Endothelial cell of umbilical vein (primary cell): ENCODE data around the gene CD74. TPM values are rescaled to one million over a fixed set of nuclear protein-coding genes. Genes with fewer than 3 reads are reported as not detected.

Source experiments
- BruUV-seq: library from RNA; stranded (reverse); fragments of 400-500 nt; replicated peaks from 2 replicates; lab custom pipeline; 2021; lab: Mats Ljungman, UMichigan
- CTCF ChIA-PET: fragments of 300-600, 350-600 bp; sonication (Branson Sonifier 250); formaldehyde crosslinking; loops from one replicate; lab custom pipeline; 2021; ENCODE audit warnings: antibody characterized with exemption, inconsistent platforms; lab: Charles Lee
- POLR2A ChIA-PET: fragments of 300-600, 350-600 bp; sonication (Branson Sonifier 250); formaldehyde crosslinking; loops from one replicate; lab custom pipeline; 2021; ENCODE audit warnings: antibody characterized with exemption, inconsistent platforms; lab: Charles Lee
- DNase-seq: peaks from one replicate; pipeline ENCODE4 v3.0.0-alpha.2; 2011; ENCODE audit warnings: low read depth, low spot score
- FAIRE-seq: peaks from 2 replicates; lab custom pipeline; 2011; peaks lifted over from hg19 to GRCh38; lab: Jason Lieb, UNC
- H2AFZ ChIP-seq: 2 replicates; pipeline ENCODE4 v1.6.0; 2012; ENCODE audit warnings: low read depth, low read length, control low read depth, inconsistent platforms
- H3K27ac ChIP-seq: 2 replicates; pipeline ENCODE4 v1.5.1; 2011; ENCODE audit warnings: low read depth, mild to moderate bottlenecking, control low read depth, low read length, moderate library complexity; ENCODE audit not compliant: insufficient read depth
- H3K27me3 ChIP-seq, 2 experiments: 2 replicates each; pipeline versions ENCODE4 v1.6.0 to v1.6.1; 2011; ENCODE audit warnings: low read length in 2 of 2, mixed read lengths in 1 of 2; ENCODE audit not compliant: control insufficient read depth in 2 of 2, insufficient read depth in 2 of 2
- H3K36me3 ChIP-seq, 2 experiments: 2 replicates in 1 of 2; 3 replicates in 1 of 2; pipeline ENCODE4 v1.5.1; 2011; ENCODE audit warnings: low read length in 2 of 2, mild to moderate bottlenecking in 1 of 2, moderate library complexity in 1 of 2; ENCODE audit not compliant: control insufficient read depth in 2 of 2, insufficient read depth in 2 of 2; ENCODE audit errors: extremely low read depth in 1 of 2
- H3K4me1 ChIP-seq: 3 replicates; pipeline ENCODE4 v1.5.1; 2011; ENCODE audit warnings: mild to moderate bottlenecking, low read length; ENCODE audit not compliant: control insufficient read depth, insufficient read depth; ENCODE audit errors: extremely low read depth
- H3K4me2 ChIP-seq: 2 replicates; pipeline ENCODE4 v1.6.1; 2011; ENCODE audit warnings: low read length, control low read depth, mixed read lengths; ENCODE audit not compliant: insufficient read depth
- H3K4me3 ChIP-seq, 3 experiments: fragments of 200-600 bp in 1 of 3; sonication (generic), shearing (Covaris generic) in 1 of 3; replicated peaks in 1 of 3; 2 replicates each; pipeline ENCODE4 v1.5.1; 2011 to 2016; ENCODE audit warnings: control low read depth in 3 of 3, low read length in 3 of 3, mild to moderate bottlenecking in 2 of 3, inconsistent platforms in 1 of 3, low read depth in 1 of 3, moderate library complexity in 1 of 3; ENCODE audit not compliant: insufficient read depth in 1 of 3
- H3K79me2 ChIP-seq: 2 replicates; pipeline ENCODE4 v1.6.0; 2012; ENCODE audit warnings: low read length, inconsistent platforms; ENCODE audit not compliant: control insufficient read depth, insufficient read depth
- H3K9ac ChIP-seq: replicated peaks from 2 replicates; pipeline ENCODE3; 2011; ENCODE audit warnings: low read length, control low read depth; ENCODE audit not compliant: insufficient read depth; ENCODE audit errors: extremely low read depth
- H3K9me1 ChIP-seq: replicated peaks from 3 replicates; pipeline ENCODE4 v1.6.0; 2011; ENCODE audit warnings: mild to moderate bottlenecking, low read length; ENCODE audit not compliant: control insufficient read depth, insufficient read depth; ENCODE audit errors: extremely low read depth
- H3K9me3 ChIP-seq: replicated peaks from 2 replicates; pipeline ENCODE4 v1.5.1; 2012; ENCODE audit warnings: low read length, inconsistent platforms; ENCODE audit not compliant: control insufficient read depth, insufficient read depth
- H4K20me1 ChIP-seq: replicated peaks from 2 replicates; pipeline ENCODE3; 2011; ENCODE audit warnings: mild to moderate bottlenecking, low read length; ENCODE audit not compliant: control insufficient read depth, insufficient read depth; ENCODE audit errors: extremely low read depth
- CTCF ChIP-seq, 2 donors: IDR thresholded peaks; 1 replicate in 1 of 2; 2 replicates in 1 of 2; pipeline ENCODE4 v1.5.1; 2011; ENCODE audit warnings: low read length in 2 of 2, mild to moderate bottlenecking in 2 of 2, moderate library complexity in 2 of 2, control low read depth in 1 of 2, inconsistent platforms in 1 of 2, low read depth in 1 of 2; ENCODE audit not compliant: insufficient read depth in 1 of 2; ENCODE audit errors: extremely low read depth in 1 of 2
- EZH2 ChIP-seq: IDR thresholded peaks from 2 replicates; pipeline ENCODE4 v1.6.1; 2012; ENCODE audit warnings: borderline replicate concordance, low read depth, mild to moderate bottlenecking, moderate library complexity, low read length, inconsistent platforms; ENCODE audit not compliant: severe bottlenecking
- GATA2 ChIP-seq: IDR thresholded peaks from 2 replicates; pipeline ENCODE4 v1.7.0; 2011; ENCODE audit warnings: low read depth, mild to moderate bottlenecking, moderate library complexity, mixed read lengths, low read length; ENCODE audit not compliant: insufficient read length, insufficient read depth
- JUN ChIP-seq: IDR thresholded peaks from 2 replicates; pipeline ENCODE4 v1.6.1; 2011; ENCODE audit warnings: borderline replicate concordance, low read depth; ENCODE audit not compliant: insufficient read length, insufficient read depth
- MAX ChIP-seq: IDR thresholded peaks from 2 replicates; pipeline ENCODE4 v1.6.1; 2011; ENCODE audit not compliant: insufficient read depth, insufficient read length
- MYC ChIP-seq: IDR thresholded peaks from one replicate; pipeline ENCODE4 v1.6.1; 2011; ENCODE audit warnings: mild to moderate bottlenecking, low read depth, low read length
- POLR2A ChIP-seq: IDR thresholded peaks from 2 replicates; pipeline ENCODE4 v1.6.1; 2012; ENCODE audit warnings: low read depth, mild to moderate bottlenecking, control low read depth, low read length
- POLR2AphosphoS5 ChIP-seq: IDR thresholded peaks from 2 replicates; pipeline ENCODE4 v1.6.1; 2012; ENCODE audit warnings: low read depth, mild to moderate bottlenecking, control low read depth, low read length, moderate library complexity; ENCODE audit not compliant: insufficient read depth
- dilution Hi-C: fragments of 300-500 bp; cut with MboI; formaldehyde crosslinking; loops from one replicate; pipeline ENCODE4 v1.15.0; 2019; ENCODE audit warnings: low sequenced_read_pairs; ENCODE audit not compliant: extremely low pct_ligation_motif_present
- intact Hi-C: fragments of 100-400 bp; cut with micrococcal nuclease; formaldehyde crosslinking; loops from one replicate; pipeline ENCODE4 v1.10.0; 2022
- polyA plus RNA-seq, 4 experiments: library from polyadenylated mRNA; depleted of rRNA in 3 of 4; stranded (reverse) in 3 of 4; unstranded in 1 of 4; fragments of >200 nt; gene quantifications; 2 replicates each; pipeline versions ENCODE4 v1.2.1 to v1.2.3, GENCODE V29; 2011 to 2012; ENCODE audit warnings: missing spikeins in 1 of 4
- total RNA-seq: library from RNA; stranded (reverse); gene quantifications from 2 replicates; pipeline ENCODE4 v1.2.3, GENCODE V29; 2021

The CD74 gene
- total and polyA plus RNA-seq, 2 donors (not counting 3 experiments of a cell fraction or from before 2014, with no cell fraction given) = 0.62 to 1.3 TPM

- intact Hi-C loops = no loop called here
- POLR2A ChIA-PET = no interaction called here
- dilution Hi-C loops = no loop called here
- Histone ChIP-seq H2AFZ (no peak overlapping the region), H3K27ac (no peak overlapping the region), H3K36me3 (peaks cover 7 to 71% of the 10 kb centered on the region in 2 experiments), H3K9ac (no peak overlapping the region), H3K4me3 (no peak overlapping the region), H3K79me2 (no peaks in the 10 kb centered on the region), H3K4me1 (no peaks in the 10 kb centered on the region), H3K9me1 (no peaks in the 10 kb centered on the region), H3K4me2 (no peak overlapping the region), H4K20me1 (no peaks in the 10 kb centered on the region), H3K9me3 (no peaks in the 10 kb centered on the region), H3K27me3 (no peaks in the 10 kb centered on the region)
- TF ChIP-seq POLR2AphosphoS5 = no peak
- TF ChIP-seq EZH2 = no peak
- no peak for TF ChIP-seq POLR2A
- TF ChIP-seq GATA2 = no peak
- no peak for TF ChIP-seq CTCF (IDR thresholded peaks at IDR 0.05; ENCODE audit: extremely low read depth in 1 of 2, insufficient read depth in 1 of 2, low read depth in 1 of 2, low read length in 2 of 2)
- TF ChIP-seq JUN = no peak
- TF ChIP-seq MAX = no peak
- no peak for TF ChIP-seq MYC
- DNase-seq (no peak), FAIRE-seq (no peak)
- CTCF ChIA-PET = interaction anchor here (0.9 to 1.8 kb wide), 4 partner anchors 15 to 58 kb away, joined by 3 to 6 read pairs (median 4); no protein-coding TSS in a partner anchor
- BruUV-seq = no TSS peak
Measured at GRCh38 chr5:150377964-150378694, 34.6 kb downstream of the CD74 start.
